HG03565 (cell line): ENCODE data around the gene NEK5.
A peak's percentile ranks its signal among the peaks of the same experiment; 100 is the strongest.
"Not testable (repeated sequence)": the region's sequence is repeated elsewhere in the genome, so short reads cannot be mapped to it uniquely, and the experiment has no call there.

Experiments
- ATAC-seq: cut with Tn5 transposase; IDR thresholded peaks from one replicate; pipeline ENCODE4 v1.9.1; 2021; ENCODE audit warnings: mild to moderate bottlenecking, moderate library complexity; ENCODE audit not compliant: unreplicated experiment

Gene NEK5, protein sequence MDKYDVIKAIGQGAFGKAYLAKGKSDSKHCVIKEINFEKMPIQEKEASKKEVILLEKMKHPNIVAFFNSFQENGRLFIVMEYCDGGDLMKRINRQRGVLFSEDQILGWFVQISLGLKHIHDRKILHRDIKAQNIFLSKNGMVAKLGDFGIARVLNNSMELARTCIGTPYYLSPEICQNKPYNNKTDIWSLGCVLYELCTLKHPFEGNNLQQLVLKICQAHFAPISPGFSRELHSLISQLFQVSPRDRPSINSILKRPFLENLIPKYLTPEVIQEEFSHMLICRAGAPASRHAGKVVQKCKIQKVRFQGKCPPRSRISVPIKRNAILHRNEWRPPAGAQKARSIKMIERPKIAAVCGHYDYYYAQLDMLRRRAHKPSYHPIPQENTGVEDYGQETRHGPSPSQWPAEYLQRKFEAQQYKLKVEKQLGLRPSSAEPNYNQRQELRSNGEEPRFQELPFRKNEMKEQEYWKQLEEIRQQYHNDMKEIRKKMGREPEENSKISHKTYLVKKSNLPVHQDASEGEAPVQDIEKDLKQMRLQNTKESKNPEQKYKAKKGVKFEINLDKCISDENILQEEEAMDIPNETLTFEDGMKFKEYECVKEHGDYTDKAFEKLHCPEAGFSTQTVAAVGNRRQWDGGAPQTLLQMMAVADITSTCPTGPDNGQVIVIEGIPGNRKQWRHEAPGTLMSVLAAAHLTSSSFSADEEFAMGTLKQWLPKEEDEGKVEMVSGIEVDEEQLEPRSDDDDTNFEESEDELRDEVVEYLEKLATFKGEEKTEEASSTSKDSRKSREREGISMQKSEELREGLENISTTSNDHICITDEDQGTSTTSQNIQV

GRCh38 chr13:52128714-52129700 lies at the start of gene NEK5:
Gene NEK5 (minus strand): TSS chr13:52129073. CDS start chr13:52127482, 1,591 bp downstream.
- peak; percentile 52 for ATAC-seq

- ATAC-seq = no peak
These were observed 48.4 kb upstream of the NEK5 start for GRCh38 chr13:52177276-52177675.

DNA sequence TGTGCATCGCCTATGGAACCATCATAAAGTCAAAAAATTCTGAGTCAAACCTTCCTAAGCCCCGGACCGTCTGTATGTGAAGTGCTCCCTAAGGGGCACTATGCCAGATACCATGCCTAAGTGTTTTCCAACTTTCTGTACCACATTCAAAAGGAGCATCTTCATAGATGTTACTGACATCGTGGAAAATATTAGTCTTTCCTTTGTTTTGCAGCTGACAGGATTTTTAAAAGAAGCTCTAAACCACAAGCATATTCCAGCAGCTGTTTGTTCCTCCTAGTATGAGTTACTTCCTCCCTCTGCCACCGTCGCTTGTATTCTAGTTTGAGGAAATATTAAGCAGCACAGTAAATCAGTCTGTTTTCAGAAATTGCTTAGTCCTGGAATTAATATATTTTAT lies 45.1 kb upstream of the NEK5 start:
- ATAC-seq = not testable (repeated sequence)

- ATAC-seq = no peak
These were observed 44.5 kb upstream of the NEK5 start for GRCh38 chr13:52173373-52173772.

GRCh38 chr13:52171686-52172085 lies 42.8 kb upstream of the NEK5 start:
- not testable (repeated sequence) for ATAC-seq

DNA sequence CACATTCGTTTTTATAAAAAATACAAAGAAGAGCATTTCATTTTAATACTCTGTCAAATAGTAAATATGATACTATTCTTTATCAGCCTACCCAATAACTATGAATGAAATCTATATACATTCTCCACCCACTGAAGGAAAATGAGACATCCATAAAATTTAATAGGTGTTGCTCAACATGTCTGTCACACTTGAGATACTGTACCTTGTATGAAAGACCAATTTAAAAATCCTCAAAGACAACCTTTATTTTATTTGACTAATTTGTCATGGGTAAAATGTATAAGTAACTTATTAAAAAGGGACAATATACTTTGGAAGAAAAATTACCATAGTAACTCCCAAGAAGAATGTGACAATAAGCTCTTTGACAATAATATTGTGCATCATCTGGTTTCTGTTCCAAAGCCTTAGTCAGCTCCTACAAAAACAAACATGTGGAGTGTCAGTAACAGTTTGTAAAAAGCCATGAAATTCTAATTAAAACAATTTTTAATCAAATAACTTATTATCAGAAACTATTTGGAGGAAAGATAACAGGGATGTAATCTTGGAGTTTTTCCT lies 42.0 kb upstream of the NEK5 start:
- ATAC-seq = not testable (repeated sequence)

- no peak for ATAC-seq
These were observed 41.0 kb upstream of the NEK5 start for GRCh38 chr13:52169839-52170238.

- ATAC-seq = no peak
These were observed 36.5 kb upstream of the NEK5 start for GRCh38 chr13:52165411-52165810.

- ATAC-seq = no peak
These were observed 36.1 kb upstream of the NEK5 start for GRCh38 chr13:52164989-52165388.

DNA sequence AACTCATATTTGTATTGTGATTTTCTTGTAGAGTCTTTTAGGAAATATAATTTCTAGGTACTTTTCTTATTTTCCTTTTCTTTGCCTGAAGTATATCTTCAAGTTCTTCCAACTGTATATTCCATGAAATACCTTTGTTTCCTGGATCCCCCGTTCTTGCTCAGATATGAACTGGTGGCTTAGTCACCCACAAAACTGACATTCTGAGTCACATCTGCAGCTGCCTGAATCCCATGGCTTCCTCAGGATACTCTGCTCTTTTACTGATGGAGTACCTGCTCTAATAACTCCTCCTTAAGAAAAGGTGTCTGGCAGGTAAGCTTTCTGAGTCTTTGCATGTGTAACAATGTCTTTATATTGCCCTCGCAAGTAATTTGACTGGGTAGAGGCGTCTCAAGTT lies 35.0 kb upstream of the NEK5 start:
- not testable (repeated sequence) for ATAC-seq

DNA sequence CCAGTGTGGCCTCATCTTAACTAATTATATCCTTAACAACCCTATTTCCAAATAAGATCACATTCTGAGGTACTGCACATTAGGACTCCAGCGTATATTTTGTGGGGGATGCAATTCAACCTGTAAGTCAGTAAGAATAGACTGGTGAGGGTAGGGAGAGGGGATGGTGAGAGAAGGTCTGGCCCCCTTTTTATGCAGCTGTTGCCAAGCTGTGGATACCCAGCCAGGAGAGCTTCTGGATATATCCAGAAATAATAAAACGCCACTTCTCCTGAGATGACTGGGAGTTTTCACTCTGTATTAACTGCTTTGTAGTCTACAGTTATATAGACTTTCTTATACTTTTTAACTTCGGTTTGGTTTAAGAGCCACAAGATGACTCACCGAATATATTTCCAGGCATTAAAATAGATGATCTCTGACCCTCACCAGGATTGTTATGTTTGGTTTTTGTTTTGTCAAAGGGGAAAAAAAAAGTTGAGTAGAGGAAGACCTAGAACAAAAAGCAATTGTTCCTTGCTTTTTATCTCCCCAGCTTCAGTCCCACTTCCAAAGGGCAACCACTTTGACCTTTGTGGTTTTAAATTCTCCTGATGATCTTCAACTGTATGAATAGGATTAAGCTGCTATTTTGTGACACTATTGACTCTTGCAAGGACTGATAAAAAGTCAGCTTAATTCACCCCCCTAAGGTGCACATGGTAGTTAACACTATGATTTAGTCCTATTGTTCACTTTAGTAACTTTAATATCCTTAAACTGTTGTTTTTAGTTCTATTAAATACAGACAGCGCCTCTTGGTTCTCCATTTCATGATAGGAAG lies 33.6 kb upstream of the NEK5 start:
- ATAC-seq = no peak

GRCh38 chr13:52161181-52161646 lies 32.3 kb upstream of the NEK5 start:
- no peak for ATAC-seq

DNA sequence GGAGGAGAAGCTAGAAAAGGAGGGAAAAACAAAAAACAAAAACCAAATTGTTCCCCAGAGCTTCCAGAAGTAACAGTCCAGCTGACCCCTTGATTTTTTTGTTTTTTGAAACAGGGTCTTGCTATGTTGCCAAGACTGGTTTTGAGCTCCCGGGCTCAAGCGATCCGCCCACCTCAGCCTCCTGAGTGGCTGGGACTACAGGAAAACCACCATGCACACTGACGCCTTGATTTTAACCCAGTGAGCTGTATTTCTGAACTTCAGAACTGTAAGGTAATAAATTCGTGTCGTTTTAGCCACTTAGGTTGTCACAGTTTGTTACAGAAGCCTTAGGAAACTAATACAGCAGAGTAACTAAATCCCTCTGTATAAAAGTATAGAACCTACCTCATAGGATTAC lies 31.6 kb upstream of the NEK5 start:
- no peak for ATAC-seq

- ATAC-seq = no peak
These were observed 31.2 kb upstream of the NEK5 start for GRCh38 chr13:52160053-52160452.

GRCh38 chr13:52159159-52159982 lies 30.5 kb upstream of the NEK5 start, which contains the start of gene NEK3:
Gene NEK3 (minus strand): TSS chr13:52159597. CDS start chr13:52156191, 3,406 bp downstream.
- ATAC-seq = peak; percentile 81

- ATAC-seq = no peak
These were observed 29.8 kb upstream of the NEK5 start for GRCh38 chr13:52158629-52159158.

DNA sequence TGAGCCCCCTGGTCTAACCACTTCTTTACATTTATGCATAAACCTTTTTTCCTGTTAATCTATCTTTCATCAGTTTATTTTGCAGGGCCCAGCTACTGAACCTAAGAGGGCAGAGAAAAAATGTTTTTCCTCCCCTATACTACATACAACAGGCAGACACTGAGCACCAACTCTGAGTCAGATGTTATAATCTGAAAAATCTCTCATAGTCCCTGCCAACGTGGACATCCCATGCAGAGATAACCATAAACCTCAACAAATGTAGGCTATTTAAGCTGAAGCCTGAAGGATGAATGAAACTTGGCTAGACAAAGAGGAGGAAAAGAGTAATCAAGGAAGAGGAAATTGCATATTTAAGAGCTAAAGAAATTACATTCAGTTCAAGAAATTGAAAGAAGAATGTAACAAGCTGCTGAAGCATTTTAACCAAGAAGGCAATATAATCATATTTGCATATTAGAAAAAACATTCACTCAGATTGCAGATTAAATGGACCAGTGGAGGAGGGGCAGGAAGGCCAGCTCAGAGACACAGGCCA lies 27.9 kb upstream of the NEK5 start:
- no peak for ATAC-seq

GRCh38 chr13:52155177-52155576 lies 26.3 kb upstream of the NEK5 start:
- ATAC-seq = no peak
